Activated CD8-positive, alpha-beta T cell treated with anti-CD3 and anti-CD28 coated beads for 36 hours (primary cell): Measurements from ENCODE around the gene FBXL13. TPM values are rescaled to one million over a fixed set of nuclear protein-coding genes. Genes with fewer than 3 reads are reported as not detected.

Experiments used
- ATAC-seq: fragments of 200-7000 bp; cut with Tn5 transposase; one replicate; pipeline ENCODE4 v1.10.0; 2021; ENCODE audit warnings: mild to moderate bottlenecking, moderate library complexity
- CTCF ChIA-PET: fragments of 350-600 bp; sonication (Branson Sonifier 250); formaldehyde crosslinking; loops from one replicate; lab custom pipeline; 2021; ENCODE audit warnings: antibody characterized with exemption; lab: Charles Lee
- POLR2A ChIA-PET: fragments of 350-600 bp; sonication (Branson Sonifier 250); formaldehyde crosslinking; loops from one replicate; lab custom pipeline; 2021; ENCODE audit warnings: antibody characterized with exemption; lab: Charles Lee
- DNase-seq: peaks from one replicate; pipeline ENCODE4 v3.0.0-alpha.2; 2020
- H3K27ac Mint-ChIP-seq: one replicate; pipeline ENCODE4 v1.8.0; 2021; ENCODE audit warnings: mild to moderate bottlenecking, mixed read lengths
- H3K27me3 Mint-ChIP-seq: one replicate; pipeline ENCODE4 v1.8.0; 2021; ENCODE audit warnings: mixed read lengths
- H3K36me3 Mint-ChIP-seq: one replicate; pipeline ENCODE4 v1.8.0; 2021; ENCODE audit warnings: low read depth, mixed read lengths
- H3K4me1 Mint-ChIP-seq: one replicate; pipeline ENCODE4 v1.8.0; 2021; ENCODE audit warnings: low read depth, mixed read lengths
- H3K4me3 Mint-ChIP-seq: one replicate; pipeline ENCODE4 v1.8.0; 2021; ENCODE audit warnings: mild to moderate bottlenecking, moderate library complexity, mixed read lengths
- H3K9me3 Mint-ChIP-seq: one replicate; pipeline ENCODE4 v1.8.0; 2021; ENCODE audit warnings: mixed read lengths
- CTCF ChIP-seq: fragments of 200-600 bp; IDR thresholded peaks from one replicate; pipeline ENCODE4 v1.8.0; 2022; ENCODE audit warnings: antibody characterized with exemption, mild to moderate bottlenecking
- intact Hi-C: fragments of 100-400 bp; cut with micrococcal nuclease; formaldehyde crosslinking; loops from one replicate; pipeline ENCODE4 v1.10.0; 2022
- total RNA-seq, 2 experiments: library from RNA; stranded (reverse); gene quantifications; one replicate each; pipeline ENCODE4 v1.2.3, GENCODE V29; 2021

FBXL13 gene
- total RNA-seq, 2 experiments from 2014 or later = 0.96 to 1.4 TPM

- H3K27me3 Mint-ChIP-seq = no peaks in the 10 kb centered on the region
- no peaks in the 10 kb centered on the region for H3K4me1 Mint-ChIP-seq
- no peaks in the 10 kb centered on the region for H3K36me3 Mint-ChIP-seq
- CTCF ChIA-PET = no interaction called here
- intact Hi-C loops = no loop called here
- H3K4me3 Mint-ChIP-seq = no peak overlapping the region
- no peak for DNase-seq
- no peak for ATAC-seq
- no peak overlapping the region for H3K27ac Mint-ChIP-seq
- no peaks in the 10 kb centered on the region for H3K9me3 Mint-ChIP-seq
- POLR2A ChIA-PET = interaction anchor here (0.8 kb wide), 1 partner anchor 19 kb away, joined by 4 read pairs; no protein-coding TSS in a partner anchor
- TF ChIP-seq CTCF = no peak
These were observed 215.4 kb downstream of the FBXL13 start for GRCh38 chr7:102859084-102859798.

- DNase-seq (no peak), ATAC-seq (no peak)
- Mint-ChIP-seq H3K4me3 (no peak overlapping the region), H3K36me3 (peaks cover 14% of the 10 kb centered on the region), H3K9me3 (peaks cover 5% of the 10 kb centered on the region), H3K27me3 (no peaks in the 10 kb centered on the region), H3K27ac (no peak overlapping the region), H3K4me1 (no peaks in the 10 kb centered on the region)
- ChIA-PET POLR2A (no interaction called here), CTCF (no interaction called here)
- no peak for TF ChIP-seq CTCF
- intact Hi-C loops = no loop called here
These were observed 218.6 kb downstream of the FBXL13 start for GRCh38 chr7:102856036-102856435.

- Mint-ChIP-seq H3K4me1 (no peaks in the 10 kb centered on the region), H3K27ac (no peak overlapping the region), H3K36me3 (peaks cover 14% of the 10 kb centered on the region), H3K4me3 (no peak overlapping the region), H3K27me3 (no peaks in the 10 kb centered on the region), H3K9me3 (peaks cover 5% of the 10 kb centered on the region)
- TF ChIP-seq CTCF = no peak
- ATAC-seq (no peak), DNase-seq (no peak)
- CTCF ChIA-PET = no interaction called here
- intact Hi-C loops = no loop called here
- POLR2A ChIA-PET = no interaction called here
These were observed 225.1 kb downstream of the FBXL13 start for GRCh38 chr7:102849538-102849937.

GRCh38 chr7:102849079-102849478 is 225.5 kb downstream of the FBXL13 start:
- CTCF ChIA-PET = no interaction called here
- Mint-ChIP-seq H3K9me3 (peaks cover 5% of the 10 kb centered on the region), H3K36me3 (peaks cover 14% of the 10 kb centered on the region), H3K27ac (no peak overlapping the region), H3K4me1 (no peaks in the 10 kb centered on the region), H3K27me3 (no peaks in the 10 kb centered on the region), H3K4me3 (no peak overlapping the region)
- no peak for TF ChIP-seq CTCF
- POLR2A ChIA-PET = no interaction called here
- no peak for DNase-seq
- intact Hi-C loops = no loop called here
- ATAC-seq = no peak

- no peak for TF ChIP-seq CTCF
- intact Hi-C loops = no loop called here
- Mint-ChIP-seq H3K27ac (no peak overlapping the region), H3K4me1 (no peaks in the 10 kb centered on the region), H3K4me3 (no peak overlapping the region), H3K27me3 (no peaks in the 10 kb centered on the region), H3K9me3 (no peaks in the 10 kb centered on the region), H3K36me3 (no peaks in the 10 kb centered on the region)
- POLR2A ChIA-PET = no interaction called here
- CTCF ChIA-PET = no interaction called here
- no peak for ATAC-seq
- no peak for DNase-seq
These were observed 229.2 kb downstream of the FBXL13 start for GRCh38 chr7:102845346-102845745.
